Loucy (cell line): ENCODE results near the gene ALDH6A1.
"Not testable (repeated sequence)": the region's sequence is repeated elsewhere in the genome, so short reads cannot be mapped to it uniquely, and the experiment has no call there.

Experiments used
- H2AFZ ChIP-seq: fragments of 200-600 bp; sonication (generic); 2 replicates; pipeline ENCODE4 v1.6.0; 2016; ENCODE audit warnings: antibody characterized with exemption, mild to moderate bottlenecking, low read length, moderate library complexity
- H3F3A ChIP-seq: fragments of 200-600 bp; 2 replicates; pipeline ENCODE4 v1.6.0; 2016; ENCODE audit warnings: antibody characterized with exemption, low read depth, mild to moderate bottlenecking
- H3K27me3 ChIP-seq: fragments of 200-600 bp; sonication (generic); 2 replicates; pipeline ENCODE4 v1.6.1; 2014; ENCODE audit warnings: low read length, mild to moderate bottlenecking; ENCODE audit not compliant: insufficient read depth, poor library complexity, severe bottlenecking
- H3K36me3 ChIP-seq: fragments of 200-600 bp; sonication (generic); 2 replicates; pipeline ENCODE4 v1.6.1; 2016; ENCODE audit warnings: low read length; ENCODE audit not compliant: insufficient read depth
- H3K4me1 ChIP-seq: fragments of 200-600 bp; sonication (generic); 2 replicates; pipeline ENCODE4 v1.5.1; 2014; ENCODE audit warnings: low read length, mild to moderate bottlenecking; ENCODE audit not compliant: insufficient read depth, poor library complexity, severe bottlenecking
- H3K4me2 ChIP-seq: fragments of 200-600 bp; sonication (generic); 2 replicates; pipeline ENCODE4 v1.6.0; 2014; ENCODE audit warnings: antibody characterized with exemption, low read length, low read depth, mild to moderate bottlenecking; ENCODE audit not compliant: poor library complexity, severe bottlenecking
- H3K4me3 ChIP-seq: fragments of 200-600 bp; sonication (generic); 2 replicates; pipeline ENCODE4 v1.5.1; 2014; ENCODE audit warnings: low read length, mild to moderate bottlenecking, mixed read lengths; ENCODE audit not compliant: poor library complexity, severe bottlenecking
- H3K79me2 ChIP-seq: fragments of 200-600 bp; sonication (generic); 2 replicates; pipeline ENCODE4 v1.6.1; 2014; ENCODE audit warnings: low read length; ENCODE audit not compliant: insufficient read depth
- H3K9ac ChIP-seq: fragments of 200-600 bp; sonication (generic); 2 replicates; pipeline ENCODE4 v1.6.0; 2014; ENCODE audit warnings: mild to moderate bottlenecking, low read depth, low read length, moderate library complexity; ENCODE audit not compliant: poor library complexity, severe bottlenecking
- H3K9me2 ChIP-seq: fragments of 200-600 bp; sonication (generic); replicated peaks from 2 replicates; pipeline ENCODE4 v1.6.1; 2016; ENCODE audit warnings: low read depth, low read length, mixed read lengths
- H3K9me3 ChIP-seq: fragments of 200-600 bp; sonication (generic); 2 replicates; pipeline ENCODE4 v1.6.1; 2014; ENCODE audit warnings: mild to moderate bottlenecking, antibody characterized with exemption, low read length, low read depth; ENCODE audit not compliant: insufficient read depth
- H4K20me1 ChIP-seq: fragments of 200-600 bp; sonication (generic); 2 replicates; pipeline ENCODE4 v1.6.0; 2014; ENCODE audit warnings: antibody characterized with exemption, low read length, mild to moderate bottlenecking; ENCODE audit not compliant: insufficient read depth, poor library complexity, severe bottlenecking
- EZH2phosphoT487 ChIP-seq: fragments of 200-600 bp; IDR thresholded peaks from 2 replicates; pipeline ENCODE4 v1.6.1; 2018; ENCODE audit warnings: antibody characterized with exemption, mild to moderate bottlenecking, moderate library complexity, borderline replicate concordance
- TF ChIP-seq, protein P1 (sequence below): fragments of 200-600 bp; sonication (generic); conservative IDR thresholded peaks from 2 replicates; pipeline ENCODE4 v1.5.1; 2014; ENCODE audit warnings: mild to moderate bottlenecking, antibody characterized with exemption, low read length

The ALDH6A1 gene

DNA sequence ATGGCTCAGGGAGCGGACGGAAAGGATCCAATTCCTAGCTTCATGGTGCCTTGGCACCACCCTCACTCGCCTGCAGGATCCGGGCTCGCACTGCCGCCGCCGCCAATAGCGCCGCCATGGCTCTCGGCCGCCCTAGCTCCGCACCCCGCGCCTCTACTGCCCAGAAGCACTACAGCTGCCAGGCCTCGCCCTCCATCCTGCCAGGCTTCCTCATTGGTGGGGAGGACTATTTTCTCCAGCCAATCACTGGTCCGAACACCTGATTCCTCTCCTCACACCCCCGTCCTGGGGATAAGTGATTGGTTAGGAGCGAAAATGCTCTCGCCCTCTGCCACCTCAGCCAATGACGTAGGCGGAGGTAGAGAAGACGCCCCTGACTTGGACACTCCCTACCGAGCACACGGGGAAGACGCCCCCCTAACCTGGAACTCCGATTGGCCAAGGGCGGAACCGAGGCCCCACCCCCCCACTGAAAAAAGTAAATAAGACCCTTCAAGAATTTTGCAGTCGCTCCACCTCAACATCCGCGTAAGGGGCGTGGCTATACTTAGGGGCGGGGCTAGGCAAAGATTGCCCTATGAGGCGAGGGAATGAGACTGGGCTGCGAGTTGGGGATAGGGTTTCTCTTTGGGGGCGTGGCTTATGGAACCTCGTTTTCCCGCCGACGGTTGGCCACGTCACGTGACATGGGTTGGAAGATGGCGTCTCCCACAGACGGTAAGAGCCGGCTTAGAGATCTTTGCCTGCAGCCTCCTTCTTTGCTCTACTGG is at the start of gene ALDH6A1, which contains the start of gene LIN52:
TSS of gene ALDH6A1 (minus strand) at position 177 of the 770 bp plus-strand sequence. CDS start at position 118, 59 bp downstream.
TSS of gene LIN52 (plus strand) at position 680 of the 770 bp plus-strand sequence. CDS start at position 699, 19 bp downstream.
- Histone ChIP-seq H3K9me3 (no peaks in the 10 kb centered on the region), H3K4me2 (peak within 1 kb of the TSS; percentile 89), H3K27me3 (no peaks in the 10 kb centered on the region), H3K79me2 (peaks cover 27% of the 10 kb centered on the region), H3K9ac (peak within 1 kb of the TSS; percentile 80), H2AFZ (peak within 1 kb of the TSS; percentile 87), H3F3A (no peaks in the 10 kb centered on the region), H3K4me1 (peaks cover 10% of the 10 kb centered on the region), H3K4me3 (peak within 1 kb of the TSS; percentile 84), H4K20me1 (no peaks in the 10 kb centered on the region), H3K36me3 (no peaks in the 10 kb centered on the region), H3K9me2 (no peaks in the 10 kb centered on the region)
- no peak for TF ChIP-seq EZH2phosphoT487
- TF ChIP-seq, protein P1, sequence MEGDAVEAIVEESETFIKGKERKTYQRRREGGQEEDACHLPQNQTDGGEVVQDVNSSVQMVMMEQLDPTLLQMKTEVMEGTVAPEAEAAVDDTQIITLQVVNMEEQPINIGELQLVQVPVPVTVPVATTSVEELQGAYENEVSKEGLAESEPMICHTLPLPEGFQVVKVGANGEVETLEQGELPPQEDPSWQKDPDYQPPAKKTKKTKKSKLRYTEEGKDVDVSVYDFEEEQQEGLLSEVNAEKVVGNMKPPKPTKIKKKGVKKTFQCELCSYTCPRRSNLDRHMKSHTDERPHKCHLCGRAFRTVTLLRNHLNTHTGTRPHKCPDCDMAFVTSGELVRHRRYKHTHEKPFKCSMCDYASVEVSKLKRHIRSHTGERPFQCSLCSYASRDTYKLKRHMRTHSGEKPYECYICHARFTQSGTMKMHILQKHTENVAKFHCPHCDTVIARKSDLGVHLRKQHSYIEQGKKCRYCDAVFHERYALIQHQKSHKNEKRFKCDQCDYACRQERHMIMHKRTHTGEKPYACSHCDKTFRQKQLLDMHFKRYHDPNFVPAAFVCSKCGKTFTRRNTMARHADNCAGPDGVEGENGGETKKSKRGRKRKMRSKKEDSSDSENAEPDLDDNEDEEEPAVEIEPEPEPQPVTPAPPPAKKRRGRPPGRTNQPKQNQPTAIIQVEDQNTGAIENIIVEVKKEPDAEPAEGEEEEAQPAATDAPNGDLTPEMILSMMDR = no peak

- Histone ChIP-seq H3K36me3 (no peaks in the 10 kb centered on the region), H3K4me1 (no peaks in the 10 kb centered on the region)
These were observed 43.4 kb upstream of the ALDH6A1 start for GRCh38 chr14:74127634-74128033.

DNA sequence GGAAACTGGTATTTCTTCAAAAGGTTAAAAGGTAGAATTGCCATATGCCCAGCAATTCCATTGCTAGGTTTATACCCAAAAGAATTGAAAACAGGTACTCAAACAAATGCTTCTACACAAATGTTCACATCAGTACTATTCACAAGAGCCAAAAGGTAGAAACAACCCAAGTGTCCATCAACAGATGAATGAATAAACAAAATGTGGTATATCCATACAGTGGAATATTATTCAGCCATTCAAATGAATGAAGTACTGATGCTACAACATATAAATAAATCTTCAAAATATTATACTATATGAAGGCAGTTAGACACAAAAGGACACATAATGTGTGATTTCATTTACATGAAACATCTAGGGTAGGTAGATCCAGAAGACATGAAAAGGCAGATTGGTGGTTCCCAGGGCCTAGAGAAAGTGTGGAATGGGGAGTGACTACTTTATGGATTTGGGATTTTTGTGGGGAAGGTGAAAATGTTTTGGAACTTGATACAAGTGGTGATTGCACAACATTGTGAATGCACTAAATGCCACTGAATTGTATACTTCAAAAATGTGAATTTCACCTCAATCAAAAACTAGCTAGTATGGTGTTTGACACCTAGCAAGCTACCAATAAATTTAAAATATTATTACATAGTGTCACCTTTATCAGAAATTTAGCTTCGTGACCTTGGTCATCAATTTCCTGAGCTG is 42.2 kb upstream of the ALDH6A1 start:
- no peaks in the 10 kb centered on the region for H3K36me3 ChIP-seq
- no peaks in the 10 kb centered on the region for H3K79me2 ChIP-seq
- H3K9me2 ChIP-seq = no peaks in the 10 kb centered on the region
- no peak overlapping the region for H3K9ac ChIP-seq
- no peaks in the 10 kb centered on the region for H3K27me3 ChIP-seq
- no peaks in the 10 kb centered on the region for H3F3A ChIP-seq
- 0 out of 2 replicates have a peak, but pooled peaks cover 4% of the 10 kb centered on the region for H3K9me3 ChIP-seq
- no peak for TF ChIP-seq EZH2phosphoT487
- TF ChIP-seq, protein P1 = no peak
- no peaks in the 10 kb centered on the region for H3K4me1 ChIP-seq
- no peak overlapping the region for H2AFZ ChIP-seq
- no peak overlapping the region for H3K4me3 ChIP-seq
- H4K20me1 ChIP-seq = no peaks in the 10 kb centered on the region
- no peak overlapping the region for H3K4me2 ChIP-seq

More at GRCh38 chr14:74127634-74128033, 43.4 kb upstream of the ALDH6A1 start:
- Histone ChIP-seq H4K20me1 (no peaks in the 10 kb centered on the region), H2AFZ (no peak overlapping the region), H3F3A (no peaks in the 10 kb centered on the region), H3K4me2 (no peak overlapping the region), H3K9me2 (no peaks in the 10 kb centered on the region), H3K4me3 (no peak overlapping the region), H3K79me2 (no peaks in the 10 kb centered on the region), H3K9me3 (0 out of 2 replicates have a peak, but pooled peaks cover 4% of the 10 kb centered on the region), H3K27me3 (no peaks in the 10 kb centered on the region), H3K9ac (no peak overlapping the region)
- no peak for TF ChIP-seq EZH2phosphoT487
- TF ChIP-seq, protein P1 = no peak

- not testable (repeated sequence) for H3K36me3 ChIP-seq, H3K9me3 ChIP-seq, H3K9me2 ChIP-seq, H3K4me1 ChIP-seq, H3K4me3 ChIP-seq, H3K4me2 ChIP-seq, H3K9ac ChIP-seq, H2AFZ ChIP-seq, H4K20me1 ChIP-seq, H3F3A ChIP-seq, H3K27me3 ChIP-seq, H3K79me2 ChIP-seq
These were observed 41.2 kb upstream of the ALDH6A1 start for GRCh38 chr14:74125487-74125886.
